ENCODE measurements around the gene TPSAB1.

The TPSAB1 gene

DNA sequence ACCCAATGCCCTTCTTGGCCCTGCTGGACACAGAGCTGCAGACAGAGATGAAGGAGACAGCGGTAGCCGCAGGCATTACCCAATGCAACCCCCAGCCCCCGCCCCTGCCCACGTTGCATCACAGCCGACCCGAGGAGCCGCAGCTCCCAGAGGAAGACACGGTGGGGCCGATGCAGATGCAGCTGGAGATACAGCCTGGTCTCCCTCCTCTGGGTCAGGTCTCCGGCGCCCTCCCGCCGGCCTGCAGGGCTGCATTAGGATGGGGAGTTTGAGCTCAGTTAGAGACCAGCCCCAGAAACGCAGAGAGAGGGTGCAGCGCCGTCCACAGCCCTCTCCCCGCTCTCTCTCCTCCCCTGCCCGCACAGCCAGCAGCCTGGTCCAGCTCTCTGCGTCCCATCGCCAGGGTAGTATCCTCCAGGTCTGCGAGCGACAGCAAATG, 49.6 kb downstream of the TPSAB1 start:
- in situ Hi-C loops (cut with MboI; ENCODE audit: low sequenced_read_pairs, unreplicated experiment) = no loop called here
- DNase-seq (ENCODE audit: low spot score) = no peak
- TF ChIP-seq, protein P1, sequence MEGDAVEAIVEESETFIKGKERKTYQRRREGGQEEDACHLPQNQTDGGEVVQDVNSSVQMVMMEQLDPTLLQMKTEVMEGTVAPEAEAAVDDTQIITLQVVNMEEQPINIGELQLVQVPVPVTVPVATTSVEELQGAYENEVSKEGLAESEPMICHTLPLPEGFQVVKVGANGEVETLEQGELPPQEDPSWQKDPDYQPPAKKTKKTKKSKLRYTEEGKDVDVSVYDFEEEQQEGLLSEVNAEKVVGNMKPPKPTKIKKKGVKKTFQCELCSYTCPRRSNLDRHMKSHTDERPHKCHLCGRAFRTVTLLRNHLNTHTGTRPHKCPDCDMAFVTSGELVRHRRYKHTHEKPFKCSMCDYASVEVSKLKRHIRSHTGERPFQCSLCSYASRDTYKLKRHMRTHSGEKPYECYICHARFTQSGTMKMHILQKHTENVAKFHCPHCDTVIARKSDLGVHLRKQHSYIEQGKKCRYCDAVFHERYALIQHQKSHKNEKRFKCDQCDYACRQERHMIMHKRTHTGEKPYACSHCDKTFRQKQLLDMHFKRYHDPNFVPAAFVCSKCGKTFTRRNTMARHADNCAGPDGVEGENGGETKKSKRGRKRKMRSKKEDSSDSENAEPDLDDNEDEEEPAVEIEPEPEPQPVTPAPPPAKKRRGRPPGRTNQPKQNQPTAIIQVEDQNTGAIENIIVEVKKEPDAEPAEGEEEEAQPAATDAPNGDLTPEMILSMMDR (IDR thresholded peaks at IDR 0.05; ENCODE audit: borderline replicate concordance, control extremely low read depth, extremely low read depth, insufficient read depth, missing control alignments) = no peak

DNA sequence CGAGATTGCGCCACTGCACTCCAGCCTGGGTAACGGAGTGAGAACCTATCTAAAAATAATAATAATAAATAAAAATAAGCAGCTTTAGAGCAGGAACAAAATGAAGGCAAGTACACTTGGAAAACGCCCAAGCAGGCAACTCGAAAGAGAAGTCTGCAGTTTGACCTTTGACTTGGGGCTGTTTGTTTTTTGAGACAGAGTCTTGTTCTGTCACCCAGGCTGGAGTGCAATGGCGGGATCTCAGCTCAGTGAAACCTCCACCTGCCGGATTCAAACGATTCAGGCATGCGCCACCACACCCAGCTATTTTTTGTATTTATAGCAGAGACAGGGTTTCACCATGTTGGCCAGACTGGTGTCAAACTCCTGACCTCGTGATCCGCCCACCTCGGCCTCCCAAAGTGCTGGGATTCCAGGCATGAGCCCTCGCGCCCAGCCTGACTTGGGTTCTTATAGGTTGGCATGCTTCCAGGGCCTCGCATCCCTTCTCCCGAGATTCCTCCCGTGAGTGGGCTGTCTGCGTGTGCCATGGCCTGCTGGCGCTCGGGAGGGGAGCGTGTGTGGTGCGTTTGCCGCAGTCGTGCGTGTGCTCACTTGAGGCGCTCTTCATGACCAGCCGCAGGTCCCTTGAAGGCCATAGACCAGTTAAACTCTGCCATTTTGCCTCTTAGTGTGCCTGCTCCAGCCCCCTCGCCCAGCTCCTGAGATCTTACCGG, 50.5 kb downstream of the TPSAB1 start:
- no peak for DNase-seq (ENCODE audit: low spot score)
- TF ChIP-seq, protein P1 (IDR thresholded peaks at IDR 0.05; ENCODE audit: borderline replicate concordance, control extremely low read depth, extremely low read depth, insufficient read depth, missing control alignments) = no peak
- in situ Hi-C loops (cut with MboI; ENCODE audit: low sequenced_read_pairs, unreplicated experiment) = no loop called here

DNA sequence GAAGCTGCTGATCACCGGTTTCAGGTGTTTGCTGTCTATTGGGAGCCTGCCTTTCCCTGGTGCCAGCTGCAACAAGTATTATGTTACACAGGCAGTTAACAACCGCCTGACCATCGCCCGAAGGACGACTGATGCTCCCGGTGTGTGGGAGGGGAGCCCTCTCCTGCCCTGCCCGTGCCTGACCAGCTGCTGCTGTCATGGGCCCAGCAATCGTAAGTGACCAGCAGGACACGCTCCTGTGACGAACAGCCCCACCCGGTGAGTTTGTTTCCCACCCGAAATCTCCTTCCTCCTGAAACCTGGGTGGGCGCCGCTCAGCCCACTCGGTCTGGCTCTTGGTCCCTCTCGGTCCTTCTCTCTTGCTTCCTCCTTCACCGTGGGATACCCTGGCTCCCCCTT, 51.1 kb downstream of the TPSAB1 start:
- TF ChIP-seq, protein P1 (IDR thresholded peaks at IDR 0.05; ENCODE audit: borderline replicate concordance, control extremely low read depth, extremely low read depth, insufficient read depth, missing control alignments) = no peak
- no peak for DNase-seq (ENCODE audit: low spot score)
- in situ Hi-C loops (cut with MboI; ENCODE audit: low sequenced_read_pairs, unreplicated experiment) = no loop called here

All from GM13976 (cell line).